PC-3 (cell line): ENCODE results near the gene FMNL1. TPM values are rescaled to one million over a fixed set of nuclear protein-coding genes. Genes with fewer than 3 reads are reported as not detected.

Source experiments
- ATAC-seq: fragments of 200-7000 bp; cut with Tn5 transposase; 2 replicates; pipeline ENCODE4 v1.9.1; 2020; ENCODE audit warnings: mild to moderate bottlenecking, moderate library complexity
- BruUV-seq: library from RNA; stranded (reverse); fragments of 400-500 nt; replicated peaks from 2 replicates; lab custom pipeline; 2021; lab: Mats Ljungman, UMichigan
- CTCF ChIA-PET: fragments of 300-600 bp; sonication (Branson Sonifier 250); formaldehyde crosslinking; loops from one replicate; lab custom pipeline; 2022; ENCODE audit warnings: antibody characterized with exemption; lab: Charles Lee
- POLR2A ChIA-PET: fragments of 300-600 bp; sonication (Branson Sonifier 250); formaldehyde crosslinking; loops from one replicate; lab custom pipeline; 2022; ENCODE audit warnings: antibody characterized with exemption; ENCODE audit not compliant: unreplicated experiment; lab: Charles Lee
- DNase-seq: peaks from one replicate; pipeline ENCODE4 v3.0.0-alpha.2; 2015
- H2AFZ ChIP-seq: fragments of 300-600 bp; sonication (generic); 2 replicates; pipeline ENCODE4 v1.6.0; 2016; ENCODE audit warnings: antibody characterized with exemption, low read length
- H3F3A ChIP-seq: fragments of 300-600 bp; sonication (generic); one replicate; pipeline ENCODE4 v1.6.0; 2017; ENCODE audit warnings: antibody characterized with exemption, low read length, control low read depth, mild to moderate bottlenecking; ENCODE audit not compliant: unreplicated experiment
- H3K27ac ChIP-seq: fragments of 300-600 bp; sonication (generic); 2 replicates; pipeline ENCODE4 v1.5.1; 2016; ENCODE audit warnings: mild to moderate bottlenecking, low read length
- H3K27me3 ChIP-seq: fragments of 300-600 bp; sonication (generic); 2 replicates; pipeline ENCODE4 v1.6.1; 2016; ENCODE audit warnings: low read length, mixed read lengths
- H3K36me3 ChIP-seq: fragments of 300-600 bp; sonication (generic); 2 replicates; pipeline ENCODE4 v1.6.1; 2016; ENCODE audit warnings: low read depth, mixed run types, low read length, mixed read lengths
- H3K4me1 ChIP-seq: fragments of 300-600 bp; sonication (generic); 2 replicates; pipeline ENCODE4 v1.5.1; 2016; ENCODE audit warnings: low read length; ENCODE audit not compliant: insufficient read depth
- H3K4me2 ChIP-seq: fragments of 300-600 bp; sonication (generic); 2 replicates; pipeline ENCODE4 v1.6.0; 2016; ENCODE audit warnings: low read length
- H3K4me3 ChIP-seq: fragments of 300-600 bp; sonication (generic); 2 replicates; pipeline ENCODE4 v1.5.1; 2016; ENCODE audit warnings: mild to moderate bottlenecking, low read length, mixed read lengths
- H3K79me2 ChIP-seq: fragments of 300-600 bp; sonication (generic); 2 replicates; pipeline ENCODE4 v1.6.1; 2017; ENCODE audit warnings: low read length, mixed read lengths
- H3K9ac ChIP-seq: fragments of 300-600 bp; sonication (generic); 2 replicates; pipeline ENCODE4 v1.6.0; 2016; ENCODE audit warnings: mild to moderate bottlenecking, low read length
- H3K9me2 ChIP-seq: fragments of 300-600 bp; sonication (generic); replicated peaks from 2 replicates; pipeline ENCODE4 v1.6.1; 2016; ENCODE audit warnings: mixed run types, low read length, mixed read lengths
- H3K9me3 ChIP-seq: fragments of 300-600 bp; sonication (generic); 2 replicates; pipeline ENCODE4 v1.6.1; 2016; ENCODE audit warnings: low read length, mixed read lengths
- H4K20me1 ChIP-seq: fragments of 300-600 bp; sonication (generic); 2 replicates; pipeline ENCODE4 v1.6.1; 2016; ENCODE audit warnings: low read length, mixed read lengths
- CTCF ChIP-seq: fragments of 300-600 bp; sonication (generic); conservative IDR thresholded peaks from 2 replicates; pipeline ENCODE4 v1.5.1; 2017; ENCODE audit warnings: antibody characterized with exemption, low read depth, mild to moderate bottlenecking, low read length
- EZH2 ChIP-seq: fragments of 300-600 bp; sonication (generic); IDR thresholded peaks from one replicate; pipeline ENCODE4 v1.6.1; 2017; ENCODE audit warnings: antibody characterized with exemption, mild to moderate bottlenecking, low read length; ENCODE audit not compliant: unreplicated experiment
- EZH2phosphoT487 ChIP-seq: fragments of 300-600 bp; sonication (generic); IDR thresholded peaks from 2 replicates; pipeline ENCODE4 v1.6.1; 2018; ENCODE audit warnings: mild to moderate bottlenecking, antibody characterized with exemption, low read length, borderline replicate concordance
- intact Hi-C: fragments of 100-400 bp; cut with micrococcal nuclease; formaldehyde crosslinking; loops from 2 replicates; pipeline ENCODE4 v1.9.0; 2023
- total RNA-seq: library from RNA; depleted of rRNA; stranded (reverse); fragments of >200 nt; gene quantifications from 2 replicates; pipeline ENCODE4 v1.2.3, GENCODE V29; 2014

FMNL1 gene
- total RNA-seq, 1 experiment from 2014 or later = 8.2 TPM

GRCh38 chr17:45223539-45224528, 2.1 kb downstream of the FMNL1 start:
- Histone ChIP-seq H3K9me3 (no peaks in the 10 kb centered on the region), H3K4me2 (no peak overlapping the region), H3K79me2 (0 out of 2 replicates have a peak, but pooled peaks cover 6% of the 10 kb centered on the region), H3K27me3 (no peaks in the 10 kb centered on the region), H4K20me1 (no peaks in the 10 kb centered on the region), H3K4me1 (peaks cover 55% of the 10 kb centered on the region), H3K9me2 (no peaks in the 10 kb centered on the region), H3K4me3 (no peak overlapping the region), H2AFZ (no peak overlapping the region), H3K36me3 (no peaks in the 10 kb centered on the region), H3K27ac (no peak overlapping the region), H3F3A (no peaks in the 10 kb centered on the region), H3K9ac (no peak overlapping the region)
- intact Hi-C loops = no loop called here
- ChIA-PET CTCF (no interaction called here), POLR2A (no interaction called here)
- DNase-seq (no peak), ATAC-seq (no peak)
- TF ChIP-seq EZH2 = no peak
- no peak for TF ChIP-seq EZH2phosphoT487
- no peak for TF ChIP-seq CTCF
- BruUV-seq = no TSS peak

GRCh38 chr17:45224671-45225050, 3.0 kb downstream of the FMNL1 start:
- peak overlapping the region; percentile 79 for H3K27ac ChIP-seq
- POLR2A ChIA-PET = no interaction called here

More at GRCh38 chr17:45224671-45225050, 3.0 kb downstream of the FMNL1 start:
- Histone ChIP-seq H3K4me2 (peak overlapping the region; percentile 45), H3K4me1 (peaks cover 63% of the 10 kb centered on the region), H4K20me1 (no peaks in the 10 kb centered on the region), H3K9me2 (no peaks in the 10 kb centered on the region), H3K9me3 (no peaks in the 10 kb centered on the region), H3K36me3 (no peaks in the 10 kb centered on the region), H3K4me3 (no peak overlapping the region), H3F3A (no peaks in the 10 kb centered on the region), H3K27me3 (no peaks in the 10 kb centered on the region), H3K9ac (peak overlapping the region; percentile 52; the same call in 1 of the 2 replicates), H3K79me2 (0 out of 2 replicates have a peak, but pooled peaks cover 6% of the 10 kb centered on the region), H2AFZ (no peak overlapping the region)
- intact Hi-C loops = no loop called here
- CTCF ChIA-PET = no interaction called here
- DNase-seq (no peak), ATAC-seq (no peak)
- TF ChIP-seq EZH2 (no peak), EZH2phosphoT487 (no peak), CTCF (no peak)
- BruUV-seq = no TSS peak
